Activated CD8-positive, alpha-beta memory T cell treated with anti-CD3 and anti-CD28 coated beads, Interleukin-2, amount 50 U/mL, for 24 hours (primary cell): ENCODE measurements around the gene ZNF280B.

ENCODE experiments used
- DNase-seq: peaks from one replicate; pipeline ENCODE4 v3.0.0-alpha.2; 2020; ENCODE audit errors: extremely low read depth

The ZNF280B gene

DNA sequence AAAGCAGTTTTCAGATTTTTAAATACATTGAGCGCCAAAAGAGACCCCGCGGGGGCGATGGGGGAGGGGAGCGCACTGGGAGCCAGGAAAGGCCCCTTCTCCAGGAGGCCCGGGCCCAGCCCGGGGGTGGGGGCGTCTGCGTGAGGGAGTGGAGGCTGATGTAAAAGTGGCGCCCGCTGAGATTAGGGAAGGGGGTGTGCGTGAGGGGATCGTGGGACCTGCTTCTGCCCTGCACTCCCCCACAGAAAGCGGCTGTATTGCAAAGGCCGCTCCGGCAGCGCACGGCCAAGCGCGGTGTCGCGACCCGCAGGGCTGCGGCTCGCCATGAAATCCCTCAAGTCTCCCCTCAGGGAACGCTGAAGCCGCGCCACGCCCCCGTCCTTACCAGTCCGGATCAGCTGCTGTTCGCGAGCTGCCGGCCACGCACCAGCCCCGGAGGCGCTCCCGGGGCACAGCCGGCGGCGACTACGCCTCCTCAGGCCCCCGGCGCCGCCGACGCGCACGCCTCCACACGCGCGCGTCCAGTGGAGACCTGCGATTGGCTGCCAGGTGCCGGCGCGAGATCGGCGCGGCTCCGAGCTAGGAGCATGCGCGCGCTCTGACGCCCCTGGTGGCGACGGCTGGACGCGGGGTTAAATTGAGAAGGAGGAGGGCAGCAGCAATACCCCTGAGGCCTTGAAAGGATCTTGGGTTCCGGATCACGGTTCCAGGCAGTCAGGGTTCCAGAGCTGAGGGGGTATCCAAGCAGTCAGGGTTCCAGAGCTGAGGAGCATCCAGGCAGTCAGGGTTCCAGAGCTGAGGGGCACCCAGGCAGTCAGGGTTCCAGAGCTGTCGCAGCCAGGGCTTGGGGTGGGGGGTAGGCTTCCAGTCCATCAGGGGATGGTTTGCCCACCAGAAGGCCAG lies at the start of gene ZNF280B:
Gene ZNF280B, minus strand, starts transcription at position 469 of the 903 bp plus-strand sequence. CDS start 19,344 bp downstream, outside the sequence.
- DNase-seq, result peak; percentile 53

- no peak for DNase-seq
Measured at GRCh38 chr22:22556995-22557925, 48.7 kb upstream of the ZNF280B start.

DNA sequence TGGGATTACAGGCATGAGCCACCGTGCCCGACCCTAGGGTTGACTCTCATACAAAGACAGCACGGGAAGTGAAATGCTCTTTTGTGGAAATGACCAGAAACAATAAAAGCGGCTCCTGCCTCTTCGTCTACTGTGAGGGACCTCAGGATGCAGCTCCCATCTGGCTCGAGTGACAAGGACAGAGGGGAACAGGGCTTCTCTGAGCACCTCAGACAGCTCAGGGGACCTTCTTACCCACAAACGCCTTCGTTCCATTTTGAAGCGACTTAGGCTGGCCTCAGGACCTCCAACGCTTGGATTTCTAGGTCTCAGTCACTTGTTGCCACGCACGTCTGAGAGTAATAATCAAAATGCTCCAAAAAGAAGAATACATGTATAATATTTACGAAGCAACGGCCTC lies 48.0 kb upstream of the ZNF280B start:
- DNase-seq, result no peak

- DNase-seq, result no peak
Measured at GRCh38 chr22:22555596-22555995, 47.1 kb upstream of the ZNF280B start.

DNA sequence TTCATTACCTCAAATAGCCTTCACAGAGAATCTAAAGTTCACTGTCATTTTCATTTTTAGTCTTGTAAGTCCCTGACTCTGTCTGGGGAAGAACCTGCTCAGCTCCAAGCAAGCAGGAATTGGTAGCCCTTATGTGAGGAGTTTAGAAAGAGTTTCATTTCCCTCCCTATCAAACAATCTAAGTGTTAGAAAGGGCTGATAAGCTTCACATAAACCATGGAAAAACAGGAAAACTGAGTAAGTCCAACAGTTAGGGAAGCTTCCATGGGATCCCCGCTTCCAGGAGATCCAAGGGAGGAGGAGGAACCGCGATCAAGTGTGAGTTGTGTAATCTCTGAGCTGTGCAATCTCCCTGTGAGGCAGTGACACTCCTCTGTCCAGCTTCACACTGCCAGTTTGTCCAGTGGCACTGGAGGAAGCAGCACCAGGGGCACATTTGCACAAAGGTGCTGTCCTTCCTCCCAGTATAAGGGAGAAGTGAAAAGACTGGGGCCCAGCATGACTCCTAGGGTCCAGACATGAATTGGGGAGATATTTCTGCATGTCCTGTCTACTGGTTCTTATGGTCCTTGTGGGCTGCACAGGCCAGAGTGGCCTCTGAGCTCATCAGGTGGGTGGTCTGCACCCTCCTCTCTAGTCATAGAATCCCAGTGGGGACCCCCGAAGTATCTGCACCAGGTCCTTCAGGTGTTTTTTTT lies 46.2 kb upstream of the ZNF280B start:
- DNase-seq, result no peak

DNA sequence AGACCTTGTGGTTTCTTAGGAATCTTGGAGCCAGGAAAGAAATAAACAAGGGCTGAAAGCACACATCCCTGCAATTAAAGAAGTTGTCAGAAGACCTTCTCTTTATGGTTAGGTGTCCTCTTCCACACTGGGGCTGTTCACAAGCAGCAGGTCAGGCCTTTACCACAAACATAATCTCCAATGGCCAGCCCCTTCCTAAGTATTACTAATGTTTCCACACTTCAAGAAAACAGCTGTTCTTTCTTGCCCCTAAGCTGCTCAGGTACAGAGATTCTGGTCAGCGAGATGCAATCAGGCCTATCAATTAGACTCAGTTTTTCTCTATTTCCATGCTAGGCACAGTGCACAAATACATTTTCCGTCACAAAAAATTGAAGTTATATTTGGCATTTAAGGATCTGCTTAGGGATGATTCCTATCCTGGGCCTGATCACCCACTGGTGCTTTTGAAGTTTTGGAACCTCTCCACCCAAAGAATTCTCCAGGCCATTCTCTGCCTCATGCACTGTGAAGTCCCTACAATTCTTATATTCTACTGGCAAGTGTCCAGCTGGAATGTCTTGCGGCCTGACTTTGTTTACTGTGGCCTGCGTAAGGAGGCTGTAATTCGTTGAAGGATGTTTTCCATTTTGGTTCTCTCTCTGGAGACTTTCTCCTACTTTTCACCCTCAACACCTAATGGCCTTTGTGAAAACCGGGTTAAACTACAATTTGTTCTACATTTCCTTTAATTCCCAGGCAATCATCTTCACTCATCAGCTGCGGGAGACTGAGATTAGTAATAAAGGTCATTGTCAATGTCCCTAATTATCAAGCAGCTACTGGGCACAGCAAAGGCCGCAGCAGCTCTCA lies 45.4 kb upstream of the ZNF280B start:
- DNase-seq, result no peak

DNA sequence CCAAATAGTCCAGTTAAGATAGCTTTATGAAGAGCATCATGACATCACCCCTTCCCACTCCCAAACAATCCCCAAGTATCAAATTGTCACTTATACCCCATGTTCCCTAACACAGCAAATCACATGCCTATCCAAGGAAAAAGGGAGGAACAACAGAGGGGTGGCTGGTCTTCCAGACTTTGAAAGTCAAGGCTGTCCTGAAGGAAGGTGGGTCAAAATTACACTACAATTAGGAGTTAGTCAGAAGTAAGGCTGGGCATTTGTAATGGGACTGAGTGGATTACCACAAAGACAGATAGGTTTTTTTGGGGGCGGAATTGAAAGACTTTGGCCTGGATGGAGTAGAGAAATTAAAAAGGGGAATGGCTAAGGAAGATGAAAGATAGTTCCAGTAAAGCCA lies 44.6 kb upstream of the ZNF280B start:
- no peak for DNase-seq

- no peak for DNase-seq
Measured at GRCh38 chr22:22552630-22553029, 44.1 kb upstream of the ZNF280B start.

DNA sequence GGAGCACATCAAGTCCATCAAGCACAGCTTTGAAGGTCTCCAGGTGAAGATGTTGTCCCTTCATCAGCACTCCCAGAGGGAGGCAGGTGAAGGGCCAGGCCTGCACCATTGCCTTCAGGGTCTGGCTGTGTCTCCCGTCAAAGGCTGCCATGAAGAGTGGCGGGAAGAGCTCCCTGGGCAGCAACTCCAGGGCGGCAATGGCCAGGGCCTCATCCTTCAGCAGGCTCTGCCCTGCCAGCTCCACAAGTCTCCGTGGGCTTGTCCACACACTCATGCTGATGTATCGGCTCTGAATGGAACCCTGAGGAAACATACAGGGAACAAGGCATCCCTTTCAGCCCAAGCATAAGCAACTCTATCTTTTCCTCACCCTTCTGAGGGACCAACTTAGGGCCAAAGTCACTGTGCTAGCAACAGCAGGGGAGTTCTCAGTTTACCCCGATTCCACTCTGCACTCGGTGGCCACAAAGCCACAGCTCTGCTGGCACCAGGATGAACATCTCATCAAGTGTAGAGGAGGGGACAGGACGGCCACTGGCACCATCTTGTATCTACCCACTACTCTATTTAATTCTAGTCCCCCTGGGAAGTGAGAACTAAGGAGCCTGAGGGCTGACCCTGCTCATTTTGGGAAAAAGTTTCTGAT lies 42.4 kb upstream of the ZNF280B start:
- no peak for DNase-seq

- DNase-seq, result no peak
Measured at GRCh38 chr22:22548910-22549309, 40.4 kb upstream of the ZNF280B start.

- no peak for DNase-seq
Measured at GRCh38 chr22:22548317-22548716, 39.8 kb upstream of the ZNF280B start.

DNA sequence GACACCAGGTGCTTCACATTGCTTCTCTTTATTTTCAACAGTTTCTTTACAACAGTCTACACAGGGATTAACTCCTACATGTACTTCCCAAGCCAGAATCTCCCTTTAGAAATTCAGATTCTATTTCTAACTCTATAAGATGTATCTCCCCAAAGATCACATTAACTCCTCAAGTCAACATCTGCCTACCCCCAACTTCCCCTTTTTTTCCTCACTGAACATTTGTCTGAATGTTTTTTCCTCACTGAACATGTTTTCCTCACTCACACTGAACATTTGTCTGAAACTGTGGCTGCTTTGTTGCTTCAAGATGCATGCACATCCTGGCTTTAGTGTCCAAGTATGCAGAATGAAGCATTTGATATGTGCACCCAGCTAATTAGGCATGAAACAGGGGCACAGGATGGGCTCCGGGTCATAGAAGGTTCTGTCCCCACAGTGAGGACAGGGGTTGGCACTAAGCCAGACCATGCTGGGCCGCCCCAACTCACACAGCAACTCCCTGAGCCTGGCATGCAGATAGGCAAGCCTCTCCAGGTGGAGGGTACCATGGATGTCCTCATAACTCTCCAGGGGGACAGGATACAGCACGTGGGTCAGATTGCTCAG lies 39.3 kb upstream of the ZNF280B start:
- no peak for DNase-seq

- no peak for DNase-seq
Measured at GRCh38 chr22:22547226-22547625, 38.7 kb upstream of the ZNF280B start.

GRCh38 chr22:22546490-22546889 lies 37.9 kb upstream of the ZNF280B start:
- no peak for DNase-seq

DNA sequence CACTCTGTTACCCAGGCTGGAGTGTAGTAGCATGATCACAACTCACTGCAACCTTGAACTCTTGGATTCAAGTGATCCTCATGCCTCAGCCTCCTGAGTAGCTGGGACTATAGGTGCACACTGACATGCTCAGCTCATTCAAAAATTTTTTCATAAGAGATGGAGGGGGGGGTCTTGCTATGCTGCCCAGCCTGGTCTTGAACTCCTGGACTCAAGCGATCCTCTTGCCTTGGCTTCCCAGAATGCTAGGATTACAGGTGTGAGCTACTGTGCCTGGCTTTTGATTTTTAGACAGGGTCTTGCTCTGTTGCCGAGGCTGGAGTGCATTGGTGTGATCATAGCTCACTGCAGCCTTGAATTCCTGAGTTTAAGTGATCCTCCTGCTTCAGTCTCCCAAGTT lies 36.5 kb upstream of the ZNF280B start:
- no peak for DNase-seq

DNA sequence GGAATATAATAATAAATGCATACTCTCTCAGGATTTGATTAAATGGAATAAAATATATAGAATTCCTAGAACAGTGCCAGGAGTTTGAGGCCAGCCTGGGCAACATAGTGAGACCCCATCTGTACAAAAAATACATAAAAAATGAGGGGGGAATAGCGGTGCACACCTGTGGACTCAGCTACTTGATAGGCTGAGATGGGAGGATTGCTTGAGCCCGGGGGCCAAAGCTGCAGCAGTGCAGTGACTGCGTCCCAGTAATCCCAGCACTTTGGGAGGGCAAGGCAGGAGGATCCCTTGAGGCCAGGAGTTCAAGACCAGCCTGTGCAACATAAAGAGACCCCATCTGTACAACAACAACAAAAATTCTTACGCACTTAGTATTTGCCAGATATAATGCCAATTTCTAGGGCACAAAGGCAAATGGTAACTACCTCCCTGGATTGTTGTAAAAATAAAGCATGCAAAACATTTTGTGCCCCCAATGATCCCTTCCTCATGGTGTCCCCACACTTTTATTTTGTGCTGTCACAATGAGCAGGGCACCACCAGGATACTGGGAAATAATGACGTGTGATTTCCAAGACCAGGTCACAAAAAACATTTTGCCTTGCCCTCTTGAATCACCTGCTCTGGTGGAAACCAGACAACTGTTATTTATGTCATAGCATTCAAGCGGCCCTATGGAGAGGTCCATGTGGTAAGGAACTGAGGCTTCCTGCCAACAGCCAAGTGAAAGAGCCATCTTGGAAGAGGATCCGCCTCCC lies 29.9 kb upstream of the ZNF280B start:
- DNase-seq, result no peak

GRCh38 chr22:22536916-22537315 lies 28.4 kb upstream of the ZNF280B start:
- DNase-seq, result no peak

- DNase-seq, result no peak
Measured at GRCh38 chr22:22536515-22536914, 28.0 kb upstream of the ZNF280B start.

- no peak for DNase-seq
Measured at GRCh38 chr22:22535662-22536061, 27.1 kb upstream of the ZNF280B start.
